BJ (cell line): ENCODE data around the gene ZCCHC7. TPM values are rescaled to one million over a fixed set of nuclear protein-coding genes. Genes with fewer than 3 reads are reported as not detected.
A peak's percentile ranks its signal among the peaks of the same experiment; 100 is the strongest.

Experiments used
- CTCF ChIA-PET: fragments of 350-600 bp; formaldehyde crosslinking; extraction: SDS; loops from one replicate; lab custom pipeline; 2021; ENCODE audit warnings: antibody characterized with exemption, inconsistent platforms; lab: Yijun Ruan, JAX
- POLR2A ChIA-PET: fragments of 300-600 bp; sonication (Branson Sonifier 250); formaldehyde crosslinking; extraction: SDS; loops from one replicate; lab custom pipeline; 2021; ENCODE audit warnings: antibody characterized with exemption; lab: Charles Lee
- DNase-seq: peaks from one replicate; pipeline ENCODE4 v3.0.0-alpha.2; 2011; ENCODE audit warnings: low read depth
- H3K27me3 ChIP-seq: 2 replicates; pipeline ENCODE4 v1.6.0; 2011; ENCODE audit warnings: low read length; ENCODE audit not compliant: control insufficient read depth, insufficient read depth
- H3K36me3 ChIP-seq: 2 replicates; pipeline ENCODE4 v1.5.1; 2011; ENCODE audit warnings: low read length; ENCODE audit not compliant: control insufficient read depth, insufficient read depth
- H3K4me3 ChIP-seq: 2 replicates; pipeline ENCODE4 v1.5.1; 2011; ENCODE audit warnings: low read depth, mild to moderate bottlenecking, control low read depth, low read length
- polyA plus RNA-seq: library from polyadenylated mRNA; depleted of rRNA; stranded (reverse); fragments of >200 nt; gene quantifications from 2 replicates; pipeline ENCODE4 v1.2.3, GENCODE V29; 2011
- TF ChIP-seq, protein P1 (sequence below): IDR thresholded peaks from 2 replicates; pipeline ENCODE4 v1.5.1; 2011; ENCODE audit warnings: low read depth, mild to moderate bottlenecking, control low read depth, inconsistent platforms, low read length, moderate library complexity; ENCODE audit not compliant: insufficient read depth

The ZCCHC7 gene
- polyA plus RNA-seq, 1 experiment, result 23.2 TPM

- ChIA-PET POLR2A (no interaction called here), CTCF (no interaction called here)
- TF ChIP-seq, protein P1, sequence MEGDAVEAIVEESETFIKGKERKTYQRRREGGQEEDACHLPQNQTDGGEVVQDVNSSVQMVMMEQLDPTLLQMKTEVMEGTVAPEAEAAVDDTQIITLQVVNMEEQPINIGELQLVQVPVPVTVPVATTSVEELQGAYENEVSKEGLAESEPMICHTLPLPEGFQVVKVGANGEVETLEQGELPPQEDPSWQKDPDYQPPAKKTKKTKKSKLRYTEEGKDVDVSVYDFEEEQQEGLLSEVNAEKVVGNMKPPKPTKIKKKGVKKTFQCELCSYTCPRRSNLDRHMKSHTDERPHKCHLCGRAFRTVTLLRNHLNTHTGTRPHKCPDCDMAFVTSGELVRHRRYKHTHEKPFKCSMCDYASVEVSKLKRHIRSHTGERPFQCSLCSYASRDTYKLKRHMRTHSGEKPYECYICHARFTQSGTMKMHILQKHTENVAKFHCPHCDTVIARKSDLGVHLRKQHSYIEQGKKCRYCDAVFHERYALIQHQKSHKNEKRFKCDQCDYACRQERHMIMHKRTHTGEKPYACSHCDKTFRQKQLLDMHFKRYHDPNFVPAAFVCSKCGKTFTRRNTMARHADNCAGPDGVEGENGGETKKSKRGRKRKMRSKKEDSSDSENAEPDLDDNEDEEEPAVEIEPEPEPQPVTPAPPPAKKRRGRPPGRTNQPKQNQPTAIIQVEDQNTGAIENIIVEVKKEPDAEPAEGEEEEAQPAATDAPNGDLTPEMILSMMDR, result no peak
- Histone ChIP-seq H3K27me3 (no peaks in the 10 kb centered on the region; the same call in 1 of the 2 replicates), H3K4me3 (no peak overlapping the region), H3K36me3 (no peaks in the 10 kb centered on the region)
- no peak for DNase-seq
Measured at GRCh38 chr9:37363124-37363523, 242.8 kb downstream of the ZCCHC7 start.

DNA sequence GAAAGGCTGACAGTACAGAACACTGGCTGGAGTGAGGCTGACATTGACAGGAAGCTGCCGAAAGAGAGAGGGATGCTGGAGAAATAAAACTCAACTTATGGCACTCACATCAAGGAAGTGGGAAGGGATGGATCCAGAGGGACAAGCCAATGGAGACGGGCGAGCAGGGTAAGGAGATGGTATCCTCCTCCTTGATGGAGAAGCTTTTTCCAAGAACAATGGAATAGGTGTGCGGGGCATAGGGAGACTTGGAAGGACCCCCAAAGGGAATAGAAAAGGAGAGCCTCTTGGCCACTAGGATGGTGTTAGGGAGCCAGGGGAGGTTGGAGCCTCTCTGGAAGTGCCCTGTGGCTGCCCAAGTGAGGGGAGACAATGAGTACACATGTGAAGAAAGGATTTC, 243.8 kb downstream of the ZCCHC7 start:
- TF ChIP-seq, protein P1, result no peak
- H3K36me3 ChIP-seq, result no peaks in the 10 kb centered on the region
- POLR2A ChIA-PET, result no interaction called here
- no peak for DNase-seq
- no peak overlapping the region for H3K4me3 ChIP-seq
- H3K27me3 ChIP-seq, result no peaks in the 10 kb centered on the region; the same call in 1 of the 2 replicates
- CTCF ChIA-PET, result interaction anchor here (1.0 to 1.5 kb wide), 2 partner anchors 9 to 491 kb away, joined by 3 read pairs; no protein-coding TSS in a partner anchor

DNA sequence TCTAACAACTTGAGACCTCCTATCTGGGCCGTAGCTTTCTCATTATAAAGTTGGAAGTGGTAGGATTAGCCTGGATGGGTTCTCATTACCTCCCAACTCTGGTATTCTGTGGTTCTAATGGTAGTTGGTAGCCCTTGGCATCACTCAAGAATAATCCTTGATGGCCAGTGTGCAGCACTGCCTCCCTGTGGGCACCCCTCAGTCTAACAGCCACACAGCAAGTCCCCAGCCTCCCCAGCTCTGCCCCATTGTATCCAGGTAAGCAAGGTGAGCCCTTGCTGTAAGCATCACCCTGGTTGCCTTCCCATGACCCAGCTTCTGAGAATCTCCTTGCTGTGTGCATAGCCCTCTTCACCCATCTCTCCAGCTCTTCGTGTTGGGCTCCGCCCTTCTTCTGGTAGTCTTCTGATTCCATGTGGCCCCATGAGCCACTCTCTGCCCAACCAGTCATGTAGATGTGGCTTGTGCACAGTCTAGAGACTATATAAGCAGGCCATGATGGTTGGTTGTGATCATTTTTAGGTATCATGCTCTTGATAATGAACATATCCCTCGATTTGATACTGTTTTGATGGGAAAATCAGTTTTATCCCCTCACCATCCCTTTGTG, 244.5 kb downstream of the ZCCHC7 start:
- Histone ChIP-seq H3K27me3 (no peaks in the 10 kb centered on the region; the same call in 1 of the 2 replicates), H3K4me3 (no peak overlapping the region), H3K36me3 (no peaks in the 10 kb centered on the region)
- ChIA-PET POLR2A (no interaction called here), CTCF (interaction anchor here (1.0 to 1.5 kb wide), 2 partner anchors 10 to 492 kb away, joined by 3 read pairs; no protein-coding TSS in a partner anchor)
- TF ChIP-seq, protein P1, result 0 out of 2 replicates have a peak, but pooled peaks have one; percentile 12
- DNase-seq, result no peak

- ChIA-PET POLR2A (no interaction called here), CTCF (no interaction called here)
Measured at GRCh38 chr9:37369671-37370070, 249.3 kb downstream of the ZCCHC7 start.

DNA sequence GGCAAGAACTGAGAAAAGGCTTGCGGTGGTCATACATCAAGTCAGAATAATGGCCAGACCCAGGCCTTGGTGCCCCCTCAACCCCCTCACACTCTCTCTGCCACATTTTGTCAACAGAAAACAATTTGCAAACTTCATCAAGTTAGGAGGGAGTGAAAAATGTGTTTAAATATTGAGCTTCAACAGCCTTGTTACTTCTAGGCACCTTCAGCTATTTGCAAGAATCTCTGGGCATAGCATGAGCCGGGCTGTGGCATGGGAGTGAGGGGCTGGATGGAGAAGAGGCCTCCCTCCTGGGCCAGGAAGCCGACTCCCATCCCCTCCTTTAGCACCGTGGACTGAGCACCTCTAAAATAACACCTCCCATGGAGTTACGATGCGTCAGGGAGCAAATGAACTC, 249.9 kb downstream of the ZCCHC7 start:
- POLR2A ChIA-PET, result no interaction called here
- Histone ChIP-seq H3K36me3 (no peaks in the 10 kb centered on the region), H3K4me3 (no peak overlapping the region), H3K27me3 (peaks cover 3% of the 10 kb centered on the region; the same call in 1 of the 2 replicates)
- TF ChIP-seq, protein P1, result no peak
- CTCF ChIA-PET, result no interaction called here
- no peak for DNase-seq

More at GRCh38 chr9:37369671-37370070, 249.3 kb downstream of the ZCCHC7 start:
- DNase-seq, result no peak
- H3K27me3 ChIP-seq, result peaks cover 3% of the 10 kb centered on the region; the same call in 1 of the 2 replicates
- H3K4me3 ChIP-seq, result no peak overlapping the region
- H3K36me3 ChIP-seq, result no peaks in the 10 kb centered on the region
- TF ChIP-seq, protein P1, result no peak
